CD4-positive, alpha-beta T cell treated with Interleukin-4 for 1 hour (primary cell): ENCODE data around the gene FAM222A.

Experiments
- DNase-seq, 2 donors: peaks; one replicate each; pipeline ENCODE4 v3.0.0-alpha.2; 2020 to 2022

The FAM222A gene

GRCh38 chr12:109775172-109775881 lies 61.7 kb downstream of the FAM222A start:
- DNase-seq = peak; percentile 65 to 69

DNA sequence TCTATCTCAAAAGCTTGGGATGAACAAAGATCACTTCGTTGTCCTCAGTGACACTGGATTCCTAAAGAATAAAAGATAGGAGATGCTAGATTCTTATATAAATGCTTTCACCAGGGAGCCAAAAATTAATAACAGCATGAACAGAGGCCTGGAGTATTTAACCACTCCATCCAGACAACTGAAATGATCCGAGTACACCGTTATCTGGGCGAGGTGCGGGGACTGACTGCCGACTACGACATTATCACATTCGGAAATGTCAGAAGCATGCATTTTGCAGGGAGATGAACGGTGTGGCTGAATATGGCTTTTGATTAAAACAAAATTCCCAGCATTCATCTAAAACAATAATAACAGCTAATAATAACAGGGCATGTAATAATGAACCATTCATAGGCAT lies 63.0 kb downstream of the FAM222A start:
- no peak for DNase-seq

GRCh38 chr12:109777544-109777943 lies 63.9 kb downstream of the FAM222A start:
- peak; percentile 37 to 51 for DNase-seq

GRCh38 chr12:109778684-109779083 lies 65.1 kb downstream of the FAM222A start:
- DNase-seq = no peak

DNA sequence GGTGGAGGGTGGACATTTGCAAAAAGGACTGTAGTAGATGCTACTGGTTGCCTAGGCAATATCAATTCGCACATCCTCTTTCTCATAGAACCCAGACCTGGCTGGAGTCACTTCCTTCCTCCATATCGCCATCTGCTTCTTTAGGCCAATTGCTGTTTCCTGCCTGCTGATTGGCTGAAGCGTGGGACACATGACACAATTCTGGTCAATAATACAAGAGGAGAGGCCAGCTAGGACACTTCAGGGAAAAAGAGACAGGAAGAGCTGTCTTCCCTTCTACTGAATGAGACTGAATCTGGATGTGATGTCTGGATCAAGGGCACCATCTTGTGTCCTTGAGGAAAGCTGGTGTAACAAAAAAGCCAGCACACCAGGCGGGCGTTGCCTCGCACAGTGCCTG lies 65.8 kb downstream of the FAM222A start:
- DNase-seq = no peak

GRCh38 chr12:109781668-109782325 lies 68.2 kb downstream of the FAM222A start:
- no peak for DNase-seq

- DNase-seq = no peak
These were observed 68.7 kb downstream of the FAM222A start for GRCh38 chr12:109782326-109782703.

GRCh38 chr12:109783135-109783964 lies 69.7 kb downstream of the FAM222A start:
- no peak for DNase-seq

GRCh38 chr12:109783965-109784244 lies 70.3 kb downstream of the FAM222A start:
- no peak for DNase-seq

- DNase-seq = no peak
These were observed 72.2 kb downstream of the FAM222A start for GRCh38 chr12:109785854-109786253.

GRCh38 chr12:109786799-109787198 lies 73.2 kb downstream of the FAM222A start:
- no peak for DNase-seq

- no peak for DNase-seq
These were observed 76.0 kb downstream of the FAM222A start for GRCh38 chr12:109789526-109790048.

DNA sequence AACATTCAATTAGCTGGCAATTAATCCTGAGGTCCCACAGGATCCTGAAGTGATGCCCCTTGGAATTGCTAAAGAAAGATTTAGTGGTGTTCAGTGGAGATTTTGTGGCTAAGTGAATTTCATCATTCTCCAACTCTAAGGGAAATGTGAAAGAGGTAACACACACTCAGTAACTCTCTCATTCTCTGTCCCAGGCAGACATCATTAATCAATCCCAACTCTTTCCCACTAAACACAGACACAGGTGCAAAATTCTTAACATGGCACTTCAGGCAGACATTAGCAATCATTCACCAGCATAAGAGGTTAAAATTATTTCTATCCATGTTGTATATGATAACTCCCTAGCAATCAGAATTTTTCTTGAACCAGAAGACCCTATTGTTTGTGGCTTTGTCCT lies 79.4 kb downstream of the FAM222A start:
- DNase-seq = no peak

DNA sequence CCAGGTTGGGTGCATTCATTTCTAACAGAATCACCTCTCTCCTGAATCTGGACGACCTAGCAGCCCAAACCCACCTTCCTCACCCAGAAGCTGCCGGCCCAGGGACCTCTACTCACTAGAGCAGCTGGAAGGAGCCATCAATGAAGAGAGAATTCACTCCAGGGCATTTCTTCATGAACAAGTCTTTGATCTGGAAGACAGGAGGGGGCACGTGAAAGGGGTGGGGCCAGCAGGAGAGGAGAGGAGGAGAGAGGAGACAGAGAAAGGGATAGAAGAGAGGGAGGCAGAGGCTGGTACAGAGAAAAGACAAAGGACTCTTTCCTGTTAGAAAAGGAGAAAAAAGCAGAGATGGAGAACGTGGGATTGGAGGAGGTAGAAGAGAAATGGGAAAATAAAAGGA lies 79.8 kb downstream of the FAM222A start:
- no peak for DNase-seq

GRCh38 chr12:109793826-109794501 lies 80.3 kb downstream of the FAM222A start:
- DNase-seq = no peak

DNA sequence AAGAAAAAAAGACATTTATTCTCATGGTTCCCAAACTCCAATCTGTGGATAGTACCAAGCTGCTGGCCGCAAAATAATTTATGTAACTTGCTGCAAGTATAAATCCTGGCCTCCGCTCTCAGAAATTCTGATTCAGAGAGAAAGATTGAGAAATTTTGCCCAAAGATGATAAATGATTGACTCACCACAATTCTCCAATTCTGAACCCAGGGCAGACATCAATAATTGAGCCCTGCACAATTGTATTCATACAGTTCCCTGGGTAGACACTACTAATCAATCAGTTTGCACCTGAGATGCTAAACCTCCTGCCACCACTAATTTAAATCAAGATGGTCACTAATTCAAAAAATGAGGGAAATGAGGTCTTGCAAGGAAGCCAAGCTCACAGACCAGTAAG lies 81.4 kb downstream of the FAM222A start:
- no peak for DNase-seq

GRCh38 chr12:109796057-109796456 lies 82.4 kb downstream of the FAM222A start:
- DNase-seq = no peak

GRCh38 chr12:109797905-109798669 lies 84.5 kb downstream of the FAM222A start:
- no peak for DNase-seq

GRCh38 chr12:109798691-109799090 lies 85.1 kb downstream of the FAM222A start:
- DNase-seq = no peak

- DNase-seq = no peak
These were observed 86.9 kb downstream of the FAM222A start for GRCh38 chr12:109800536-109800935.

GRCh38 chr12:109802828-109803227 lies 89.2 kb downstream of the FAM222A start:
- no peak for DNase-seq

DNA sequence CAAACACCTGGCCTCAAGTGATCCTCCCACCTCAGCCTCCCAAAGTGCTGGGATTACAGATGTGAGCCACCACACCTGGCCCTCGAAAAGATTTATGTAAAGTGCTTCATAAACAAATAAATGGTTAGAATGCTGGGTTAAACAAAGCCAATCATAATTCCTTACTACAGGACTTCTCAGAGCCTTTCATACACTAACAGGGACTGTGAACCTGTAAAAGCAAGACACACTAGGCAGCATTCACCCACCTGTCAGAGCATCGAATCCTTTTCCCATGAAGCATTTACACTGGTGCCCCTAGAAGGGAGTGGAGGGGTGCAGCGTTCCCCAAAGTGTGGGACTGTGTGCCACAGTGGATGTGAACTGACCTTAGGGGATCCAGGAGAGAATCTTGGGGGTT lies 90.1 kb downstream of the FAM222A start:
- no peak for DNase-seq
